HCT116 (cell line): ENCODE results near the gene CRELD2. TPM values are rescaled to one million over a fixed set of nuclear protein-coding genes. Genes with fewer than 3 reads are reported as not detected.

Experiments used
- ATAC-seq: fragments of 200-7000 bp; cut with Tn5 transposase; 2 replicates; pipeline ENCODE4 v1.9.1; 2020; ENCODE audit warnings: mild to moderate bottlenecking, moderate library complexity
- BruUV-seq: library from RNA; stranded (reverse); fragments of 400-500 nt; replicated peaks from 2 replicates; lab custom pipeline; 2021; lab: Mats Ljungman, UMichigan
- CTCF ChIA-PET: fragments of 300-600 bp; sonication (Branson Sonifier 250); formaldehyde crosslinking; loops from one replicate; lab custom pipeline; 2021; ENCODE audit warnings: antibody characterized with exemption; lab: Charles Lee
- POLR2A ChIA-PET: fragments of 300-600, 350-600 bp; sonication (Branson Sonifier 250); formaldehyde crosslinking; loops from one replicate; lab custom pipeline; 2021; ENCODE audit warnings: antibody characterized with exemption; lab: Charles Lee
- RAD21 ChIA-PET, 2 experiments: fragments of 300-600 bp; sonication (Branson Sonifier 250); formaldehyde crosslinking; loops; one replicate each; lab custom pipeline; 2023; ENCODE audit warnings: low total read pairs in 2 of 2; ENCODE audit not compliant: uncharacterized antibody in 2 of 2, unreplicated experiment in 2 of 2, low non-redundant PET in 1 of 2; lab: Charles Lee
- DNase-seq: peaks from one replicate; pipeline ENCODE4 v3.0.0-alpha.2; 2010; ENCODE audit warnings: low read depth, low spot score
- H2AFZ ChIP-seq: fragments of 200-600 bp; shearing (Covaris generic), sonication (generic); 2 replicates; pipeline ENCODE4 v1.6.1; 2017; ENCODE audit warnings: low read depth, mixed run types, mixed read lengths, antibody characterized with exemption, low read length; ENCODE audit not compliant: poor library complexity, severe bottlenecking
- H3K27ac ChIP-seq: 2 replicates; pipeline ENCODE4 v1.5.1; 2012; ENCODE audit warnings: low read depth, low read length
- H3K27me3 ChIP-seq: fragments of 200-600 bp; sonication (generic); 2 replicates; pipeline ENCODE4 v1.6.1; 2016; ENCODE audit warnings: mixed run types, low read length, mixed read lengths; ENCODE audit not compliant: insufficient read depth
- H3K36me3 ChIP-seq, 2 experiments: fragments of 200-500 bp in 1 of 2; fragments of 200-600 bp in 1 of 2; sonication (Bioruptor generic) in 1 of 2; sonication (generic) in 1 of 2; 2 replicates each; pipeline versions ENCODE4 v1.5.1 to v1.6.1; 2014 to 2016; ENCODE audit warnings: low read length in 2 of 2, inconsistent platforms in 1 of 2, mixed read lengths in 1 of 2, mixed run types in 1 of 2; ENCODE audit not compliant: insufficient read depth in 2 of 2, control insufficient read depth in 1 of 2
- H3K4me1 ChIP-seq, 2 experiments: fragments of 200-600 bp in 1 of 2; sonication (generic) in 1 of 2; 2 replicates each; pipeline versions ENCODE4 v1.5.1 to v1.6.1; 2012 to 2017; ENCODE audit warnings: low read length in 2 of 2, inconsistent platforms in 1 of 2, mild to moderate bottlenecking in 1 of 2, mixed read lengths in 1 of 2, mixed run types in 1 of 2, moderate library complexity in 1 of 2; ENCODE audit not compliant: insufficient read depth in 2 of 2, control insufficient read depth in 1 of 2
- H3K4me2 ChIP-seq: fragments of 200-600 bp; sonication (generic); 2 replicates; pipeline ENCODE4 v1.6.1; 2017; ENCODE audit warnings: mixed run types, low read length, mixed read lengths
- H3K4me3 ChIP-seq, 2 experiments: fragments of 200-600 bp in 1 of 2; sonication (generic) in 1 of 2; replicated peaks in 1 of 2; 2 replicates each; pipeline ENCODE4 v1.5.1; 2011 to 2016; ENCODE audit warnings: low read length in 2 of 2, control low read depth in 1 of 2, low read depth in 1 of 2, mild to moderate bottlenecking in 1 of 2, mixed read lengths in 1 of 2, mixed run types in 1 of 2
- H3K79me2 ChIP-seq: fragments of 200-600 bp; sonication (generic); 2 replicates; pipeline ENCODE4 v1.6.1; 2017; ENCODE audit warnings: mild to moderate bottlenecking, mixed run types, low read length, moderate library complexity, mixed read lengths; ENCODE audit not compliant: insufficient read depth
- H3K9ac ChIP-seq: fragments of 200-600 bp; sonication (generic); 2 replicates; pipeline ENCODE4 v1.6.1; 2016; ENCODE audit warnings: low read length, mixed read lengths
- H3K9me2 ChIP-seq: fragments of 200-600 bp; sonication (generic), shearing (Covaris generic); 2 replicates; pipeline ENCODE4 v1.6.1; 2017; ENCODE audit warnings: mixed run types, mild to moderate bottlenecking, moderate library complexity; ENCODE audit not compliant: insufficient read depth
- H3K9me3 ChIP-seq, 2 experiments: fragments of 200-500 bp in 1 of 2; fragments of 200-600 bp in 1 of 2; sonication (Bioruptor generic) in 1 of 2; sonication (generic) in 1 of 2; 2 replicates each; pipeline ENCODE4 v1.6.1; 2014 to 2017; ENCODE audit warnings: low read length in 2 of 2, mixed read lengths in 2 of 2, inconsistent platforms in 1 of 2, low read depth in 1 of 2, mild to moderate bottlenecking in 1 of 2, mixed run types in 1 of 2, moderate library complexity in 1 of 2; ENCODE audit not compliant: control insufficient read depth in 1 of 2, insufficient read depth in 1 of 2
- H4K20me1 ChIP-seq: fragments of 200-600 bp; sonication (generic), shearing (Covaris generic); 2 replicates; pipeline ENCODE4 v1.6.1; 2017; ENCODE audit warnings: mixed run types, mild to moderate bottlenecking, moderate library complexity; ENCODE audit not compliant: insufficient read depth
- POLR2A ChIP-seq: IDR thresholded peaks from 2 replicates; pipeline ENCODE4 v1.7.0; 2011; ENCODE audit warnings: borderline replicate concordance; ENCODE audit not compliant: insufficient read depth, insufficient read length; ENCODE audit errors: extremely low read depth
- intact Hi-C: fragments of 100-400 bp; cut with micrococcal nuclease; formaldehyde crosslinking; loops from 2 replicates; pipeline ENCODE4 v1.10.0; 2022
- total RNA-seq: library from RNA; stranded (reverse); gene quantifications from one replicate; pipeline ENCODE4 v1.2.1, GENCODE V29; 2021; ENCODE audit not compliant: unreplicated experiment
- TF ChIP-seq, protein P1 (sequence below): IDR thresholded peaks from 2 replicates; pipeline ENCODE4 v1.6.1; 2012
- TF ChIP-seq, protein P2 (sequence below), 3 experiments: fragments of 200-600 bp in 1 of 3; sonication (generic) in 1 of 3; IDR thresholded peaks in 2 of 3; conservative IDR thresholded peaks in 1 of 3; 2 replicates each; pipeline ENCODE4 v1.5.1; 2012 to 2017; ENCODE audit warnings: low read depth in 2 of 3, low read length in 2 of 3, antibody characterized with exemption in 1 of 3, borderline replicate concordance in 1 of 3, control low read depth in 1 of 3, mild to moderate bottlenecking in 1 of 3, mixed read lengths in 1 of 3, mixed run types in 1 of 3, moderate library complexity in 1 of 3; ENCODE audit not compliant: insufficient read depth in 1 of 3
- TF ChIP-seq, protein P3 (sequence below): IDR thresholded peaks from 2 replicates; pipeline ENCODE4 v1.6.1; 2012; ENCODE audit warnings: low read depth

CRELD2 gene
- total RNA-seq, 1 experiment from 2014 or later = 45.8 TPM

DNA sequence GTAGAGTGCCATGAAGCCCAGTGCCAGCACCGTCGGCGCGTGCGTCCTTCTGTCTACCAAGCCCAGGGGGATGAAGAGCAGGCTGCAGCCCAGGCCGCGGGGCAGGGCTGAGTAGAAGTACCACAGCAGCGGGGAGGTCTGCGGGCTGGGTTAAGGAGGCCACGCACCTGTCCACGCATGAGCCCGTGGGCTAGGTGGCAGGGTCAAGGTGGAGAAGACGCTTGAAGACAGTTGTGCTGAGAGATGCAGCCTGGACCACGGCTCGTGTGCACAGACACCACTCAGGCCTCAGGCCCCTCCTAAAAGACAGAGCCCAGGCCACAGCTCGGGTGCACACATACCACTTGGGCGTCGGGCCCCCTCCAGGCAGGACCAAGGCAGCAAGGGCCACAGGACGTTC is 10.6 kb upstream of the CRELD2 start:
- BruUV-seq = no TSS peak
- TF ChIP-seq, protein P1, sequence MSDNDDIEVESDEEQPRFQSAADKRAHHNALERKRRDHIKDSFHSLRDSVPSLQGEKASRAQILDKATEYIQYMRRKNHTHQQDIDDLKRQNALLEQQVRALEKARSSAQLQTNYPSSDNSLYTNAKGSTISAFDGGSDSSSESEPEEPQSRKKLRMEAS = no peak
- no peak for TF ChIP-seq POLR2A
- TF ChIP-seq, protein P2, sequence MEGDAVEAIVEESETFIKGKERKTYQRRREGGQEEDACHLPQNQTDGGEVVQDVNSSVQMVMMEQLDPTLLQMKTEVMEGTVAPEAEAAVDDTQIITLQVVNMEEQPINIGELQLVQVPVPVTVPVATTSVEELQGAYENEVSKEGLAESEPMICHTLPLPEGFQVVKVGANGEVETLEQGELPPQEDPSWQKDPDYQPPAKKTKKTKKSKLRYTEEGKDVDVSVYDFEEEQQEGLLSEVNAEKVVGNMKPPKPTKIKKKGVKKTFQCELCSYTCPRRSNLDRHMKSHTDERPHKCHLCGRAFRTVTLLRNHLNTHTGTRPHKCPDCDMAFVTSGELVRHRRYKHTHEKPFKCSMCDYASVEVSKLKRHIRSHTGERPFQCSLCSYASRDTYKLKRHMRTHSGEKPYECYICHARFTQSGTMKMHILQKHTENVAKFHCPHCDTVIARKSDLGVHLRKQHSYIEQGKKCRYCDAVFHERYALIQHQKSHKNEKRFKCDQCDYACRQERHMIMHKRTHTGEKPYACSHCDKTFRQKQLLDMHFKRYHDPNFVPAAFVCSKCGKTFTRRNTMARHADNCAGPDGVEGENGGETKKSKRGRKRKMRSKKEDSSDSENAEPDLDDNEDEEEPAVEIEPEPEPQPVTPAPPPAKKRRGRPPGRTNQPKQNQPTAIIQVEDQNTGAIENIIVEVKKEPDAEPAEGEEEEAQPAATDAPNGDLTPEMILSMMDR (IDR thresholded peaks at IDR 0.05 in 2 of 3, conservative IDR thresholded peaks at IDR 0.05 in 1 of 3; ENCODE audit: borderline replicate concordance in 1 of 3, insufficient read depth in 1 of 3, low read depth in 2 of 3, low read length in 2 of 3) = no peak
- TF ChIP-seq, protein P3, sequence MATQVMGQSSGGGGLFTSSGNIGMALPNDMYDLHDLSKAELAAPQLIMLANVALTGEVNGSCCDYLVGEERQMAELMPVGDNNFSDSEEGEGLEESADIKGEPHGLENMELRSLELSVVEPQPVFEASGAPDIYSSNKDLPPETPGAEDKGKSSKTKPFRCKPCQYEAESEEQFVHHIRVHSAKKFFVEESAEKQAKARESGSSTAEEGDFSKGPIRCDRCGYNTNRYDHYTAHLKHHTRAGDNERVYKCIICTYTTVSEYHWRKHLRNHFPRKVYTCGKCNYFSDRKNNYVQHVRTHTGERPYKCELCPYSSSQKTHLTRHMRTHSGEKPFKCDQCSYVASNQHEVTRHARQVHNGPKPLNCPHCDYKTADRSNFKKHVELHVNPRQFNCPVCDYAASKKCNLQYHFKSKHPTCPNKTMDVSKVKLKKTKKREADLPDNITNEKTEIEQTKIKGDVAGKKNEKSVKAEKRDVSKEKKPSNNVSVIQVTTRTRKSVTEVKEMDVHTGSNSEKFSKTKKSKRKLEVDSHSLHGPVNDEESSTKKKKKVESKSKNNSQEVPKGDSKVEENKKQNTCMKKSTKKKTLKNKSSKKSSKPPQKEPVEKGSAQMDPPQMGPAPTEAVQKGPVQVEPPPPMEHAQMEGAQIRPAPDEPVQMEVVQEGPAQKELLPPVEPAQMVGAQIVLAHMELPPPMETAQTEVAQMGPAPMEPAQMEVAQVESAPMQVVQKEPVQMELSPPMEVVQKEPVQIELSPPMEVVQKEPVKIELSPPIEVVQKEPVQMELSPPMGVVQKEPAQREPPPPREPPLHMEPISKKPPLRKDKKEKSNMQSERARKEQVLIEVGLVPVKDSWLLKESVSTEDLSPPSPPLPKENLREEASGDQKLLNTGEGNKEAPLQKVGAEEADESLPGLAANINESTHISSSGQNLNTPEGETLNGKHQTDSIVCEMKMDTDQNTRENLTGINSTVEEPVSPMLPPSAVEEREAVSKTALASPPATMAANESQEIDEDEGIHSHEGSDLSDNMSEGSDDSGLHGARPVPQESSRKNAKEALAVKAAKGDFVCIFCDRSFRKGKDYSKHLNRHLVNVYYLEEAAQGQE = no peak
- DNase-seq (no peak), ATAC-seq (no peak)
- ChIA-PET CTCF (no interaction called here), RAD21 (no interaction called here), POLR2A (no interaction called here)
- H3K4me2 ChIP-seq = no peak overlapping the region
- H4K20me1 ChIP-seq = no peaks in the 10 kb centered on the region
- intact Hi-C loops = no loop called here
- H2AFZ ChIP-seq = no peak overlapping the region
- no peaks in the 10 kb centered on the region for H3K9me2 ChIP-seq
- no peaks in the 10 kb centered on the region for H3K9me3 ChIP-seq
- no peaks in the 10 kb centered on the region for H3K79me2 ChIP-seq
- peaks cover 3 to 14% of the 10 kb centered on the region in 2 experiments; a peak in 3 of 4 replicates for H3K36me3 ChIP-seq
- H3K27me3 ChIP-seq = no peaks in the 10 kb centered on the region
- H3K4me3 ChIP-seq = no peak overlapping the region
- no peaks in the 10 kb centered on the region for H3K4me1 ChIP-seq
- no peak overlapping the region for H3K27ac ChIP-seq
- no peak overlapping the region for H3K9ac ChIP-seq
